GM13976 (cell line): Measurements from ENCODE around the gene F11.

ENCODE experiments used
- DNase-seq: peaks from one replicate; pipeline ENCODE4 v3.0.0; 2012; ENCODE audit warnings: low spot score
- in situ Hi-C: fragments of 300-500 bp; cut with MboI; formaldehyde crosslinking; loops from one replicate; pipeline ENCODE4 v1.12.0; 2022; ENCODE audit warnings: low sequenced_read_pairs, mixed read lengths, inconsistent platforms; ENCODE audit not compliant: unreplicated experiment
- TF ChIP-seq, protein P1 (sequence below): IDR thresholded peaks from 2 replicates; pipeline ENCODE4 v1.5.1; 2012; ENCODE audit warnings: borderline replicate concordance, mild to moderate bottlenecking; ENCODE audit not compliant: insufficient read depth; ENCODE audit errors: extremely low read depth, missing control alignments, control extremely low read depth

The F11 gene

DNA sequence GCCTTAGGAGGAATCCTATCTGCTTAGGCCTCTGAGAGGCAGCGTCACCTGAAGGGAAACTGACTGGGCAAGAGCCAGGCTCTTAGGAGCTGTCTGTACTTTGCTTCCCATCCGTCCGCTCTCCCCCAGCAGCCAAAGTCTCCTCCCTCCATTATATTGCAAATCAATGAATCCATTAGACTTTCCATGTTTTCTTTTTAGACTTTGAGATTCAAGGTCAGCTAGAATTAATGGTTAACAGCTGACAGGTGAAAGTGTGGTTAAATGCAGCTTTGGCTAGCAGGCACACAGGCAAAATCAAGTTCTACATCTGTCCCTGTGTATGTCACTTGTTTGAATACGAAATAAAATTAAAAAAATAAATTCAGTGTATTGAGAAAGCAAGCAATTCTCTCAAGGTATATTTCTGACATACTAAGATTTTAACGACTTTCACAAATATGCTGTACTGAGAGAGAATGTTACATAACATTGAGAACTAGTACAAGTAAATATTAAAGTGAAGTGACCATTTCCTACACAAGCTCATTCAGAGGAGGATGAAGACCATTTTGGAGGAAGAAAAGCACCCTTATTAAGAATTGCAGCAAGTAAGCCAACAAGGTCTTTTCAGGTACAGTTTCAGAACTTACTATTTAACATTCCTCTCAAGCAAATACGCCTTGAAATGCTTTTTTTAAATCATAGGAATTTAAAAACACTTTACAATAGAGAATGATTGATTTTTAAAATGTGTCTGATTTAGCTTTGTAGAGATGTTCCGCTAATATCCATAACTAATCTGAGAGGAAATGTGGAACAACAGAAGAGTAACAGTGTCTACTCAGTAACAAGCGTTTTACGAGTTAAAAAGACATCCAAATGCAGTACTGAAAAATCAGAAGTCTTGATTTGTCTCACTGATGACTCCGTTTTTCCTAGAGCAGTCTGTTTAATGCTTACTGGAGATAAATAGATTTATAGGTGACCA lies at the start of gene F11:
TSS of gene F11 (plus strand) at position 507 of the 970 bp plus-strand sequence. CDS start 948 bp downstream, outside the sequence.
- TF ChIP-seq, protein P1, sequence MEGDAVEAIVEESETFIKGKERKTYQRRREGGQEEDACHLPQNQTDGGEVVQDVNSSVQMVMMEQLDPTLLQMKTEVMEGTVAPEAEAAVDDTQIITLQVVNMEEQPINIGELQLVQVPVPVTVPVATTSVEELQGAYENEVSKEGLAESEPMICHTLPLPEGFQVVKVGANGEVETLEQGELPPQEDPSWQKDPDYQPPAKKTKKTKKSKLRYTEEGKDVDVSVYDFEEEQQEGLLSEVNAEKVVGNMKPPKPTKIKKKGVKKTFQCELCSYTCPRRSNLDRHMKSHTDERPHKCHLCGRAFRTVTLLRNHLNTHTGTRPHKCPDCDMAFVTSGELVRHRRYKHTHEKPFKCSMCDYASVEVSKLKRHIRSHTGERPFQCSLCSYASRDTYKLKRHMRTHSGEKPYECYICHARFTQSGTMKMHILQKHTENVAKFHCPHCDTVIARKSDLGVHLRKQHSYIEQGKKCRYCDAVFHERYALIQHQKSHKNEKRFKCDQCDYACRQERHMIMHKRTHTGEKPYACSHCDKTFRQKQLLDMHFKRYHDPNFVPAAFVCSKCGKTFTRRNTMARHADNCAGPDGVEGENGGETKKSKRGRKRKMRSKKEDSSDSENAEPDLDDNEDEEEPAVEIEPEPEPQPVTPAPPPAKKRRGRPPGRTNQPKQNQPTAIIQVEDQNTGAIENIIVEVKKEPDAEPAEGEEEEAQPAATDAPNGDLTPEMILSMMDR: no peak
- DNase-seq: no peak
- in situ Hi-C loops: no loop called here

DNA sequence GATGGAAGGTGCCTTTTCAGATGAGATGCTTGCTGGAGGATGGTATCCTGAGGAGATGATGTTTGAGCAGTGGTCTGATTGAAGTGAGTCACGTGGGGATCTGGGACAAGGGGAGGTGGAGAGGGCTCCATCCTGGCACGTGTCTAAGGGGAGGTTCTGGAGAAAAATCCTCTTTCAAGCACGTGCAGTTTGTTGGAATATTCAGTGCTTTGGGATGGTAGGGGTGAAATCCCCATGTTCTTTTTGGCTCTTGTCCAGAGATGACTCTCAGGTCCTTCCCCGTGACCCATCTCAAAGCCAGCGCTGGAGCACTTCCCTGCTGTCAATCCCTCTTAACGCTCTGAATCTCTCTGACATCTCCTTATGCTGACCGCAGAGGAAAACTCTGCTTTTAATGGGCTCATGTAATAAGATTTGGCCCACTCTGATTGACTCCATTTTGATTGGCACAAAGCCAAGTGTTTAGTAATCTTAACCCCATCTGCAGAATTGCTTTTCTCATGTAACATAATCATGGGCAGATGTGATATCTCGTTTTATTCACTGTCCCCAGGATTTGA lies 49.4 kb upstream of the F11 start:
- in situ Hi-C loops: no loop called here
- TF ChIP-seq, protein P1: no peak
- no peak for DNase-seq

DNA sequence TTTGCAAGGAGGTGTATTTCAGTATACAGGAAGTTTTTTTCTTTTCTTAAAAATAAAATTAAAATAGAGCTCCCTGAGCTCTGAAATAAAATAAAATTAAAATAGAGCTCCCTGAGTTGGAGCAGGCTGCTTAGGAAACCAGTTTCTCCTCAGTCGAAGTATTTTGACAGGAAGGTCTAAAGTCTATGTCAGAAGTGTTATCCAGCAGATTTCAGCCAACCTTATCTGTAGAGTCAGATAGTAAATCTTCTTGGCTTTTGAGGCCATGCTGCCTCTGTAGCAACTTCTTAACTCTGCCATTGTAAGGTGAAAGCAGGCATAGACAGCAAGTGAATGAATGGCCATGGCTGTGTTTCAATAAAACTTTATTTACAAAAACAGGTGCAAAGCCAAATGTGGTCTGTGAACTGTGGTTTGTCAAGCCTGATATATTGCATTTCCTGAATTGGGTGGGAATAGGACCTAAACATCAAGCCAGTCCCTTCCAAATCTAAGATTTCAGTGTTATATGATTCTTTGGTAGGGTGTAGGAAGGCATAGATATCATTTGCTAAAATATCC lies 48.2 kb upstream of the F11 start:
- TF ChIP-seq, protein P1: no peak
- no peak for DNase-seq
- in situ Hi-C loops: no loop called here

DNA sequence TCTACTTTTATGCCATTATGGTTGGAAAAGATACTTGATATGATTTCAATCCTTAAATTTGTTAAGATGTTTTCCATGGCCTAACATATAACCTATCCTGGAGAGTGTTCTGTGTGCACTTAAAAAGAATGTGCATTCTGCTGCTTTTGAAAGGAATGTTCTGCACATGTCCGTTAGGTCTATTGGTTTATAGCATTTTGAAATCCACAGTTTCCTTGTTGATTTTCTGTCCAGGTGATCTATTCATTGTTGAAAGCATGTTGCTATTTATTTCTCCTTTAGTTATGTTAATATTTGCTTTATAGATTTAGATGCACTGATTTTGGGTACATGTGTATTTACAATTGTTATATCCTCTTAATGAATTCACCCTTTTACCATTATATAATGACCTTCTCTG lies 44.4 kb upstream of the F11 start:
- in situ Hi-C loops: no loop called here
- TF ChIP-seq, protein P1: no peak
- DNase-seq: no peak

DNA sequence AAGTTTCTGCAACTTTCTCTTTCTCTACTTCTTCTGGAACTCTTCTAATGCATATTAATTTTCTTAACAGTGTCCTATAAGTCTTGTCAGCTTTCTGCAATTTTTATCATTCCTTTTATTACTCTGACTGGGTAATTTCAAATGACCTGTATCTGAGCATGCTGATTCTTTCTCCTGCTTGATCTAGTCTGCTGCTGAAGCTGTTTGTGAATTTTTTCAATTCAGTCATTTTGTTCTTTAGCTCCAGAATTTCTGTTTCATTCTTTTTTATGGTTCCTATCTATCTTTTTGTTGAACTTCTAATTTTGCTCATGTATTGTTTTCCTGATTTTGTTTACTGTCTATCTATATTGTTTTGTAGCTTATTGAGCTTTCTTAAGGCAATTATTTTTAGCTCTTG lies 40.1 kb upstream of the F11 start:
- in situ Hi-C loops: no loop called here
- no peak for DNase-seq
- TF ChIP-seq, protein P1: no peak

DNA sequence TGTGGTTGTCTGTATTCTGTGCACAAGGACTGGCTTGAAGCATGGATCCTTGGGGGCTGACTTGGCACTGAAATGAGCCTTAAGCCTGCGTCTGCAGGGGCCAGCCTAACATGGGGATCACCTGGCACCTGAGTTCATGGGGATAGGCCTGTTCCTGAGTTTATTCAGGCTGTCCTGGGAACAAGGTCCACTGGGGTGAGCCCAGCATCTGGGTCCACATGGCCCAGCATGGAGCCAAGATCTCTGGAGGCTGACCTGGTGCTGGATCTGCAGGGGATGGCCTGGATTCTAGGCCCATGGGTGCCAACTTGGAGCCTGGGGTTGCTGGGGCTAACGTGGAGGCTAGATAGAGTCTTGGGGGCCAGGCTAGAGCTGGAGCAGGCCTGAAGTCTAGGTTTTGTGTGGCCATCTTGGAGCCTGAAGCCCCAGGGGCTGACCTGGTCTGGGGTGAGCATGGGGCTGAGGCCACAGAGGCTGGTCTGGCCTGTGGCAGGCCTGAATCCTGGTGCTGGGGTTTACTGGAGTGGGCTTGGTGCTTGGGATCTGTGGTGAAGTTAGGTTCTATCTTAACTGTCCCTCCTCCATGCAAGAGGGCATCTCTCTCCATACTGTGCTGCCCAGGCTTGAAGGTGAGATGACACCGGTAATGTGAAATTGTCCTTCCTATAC lies 39.3 kb upstream of the F11 start:
- TF ChIP-seq, protein P1: no peak
- no peak for DNase-seq
- in situ Hi-C loops: no loop called here
